OCI-LY7 (cell line): ENCODE measurements around the gene RNF114. TPM values are rescaled to one million over a fixed set of nuclear protein-coding genes. Genes with fewer than 3 reads are reported as not detected.
A peak's percentile ranks its signal among the peaks of the same experiment; 100 is the strongest.

ENCODE experiments used
- Bru-seq: library from RNA; stranded (reverse); fragments of 400-500 nt; gene quantifications from one replicate; lab custom pipeline; 2021; lab: Mats Ljungman, UMichigan
- BruChase-seq, 2 experiments: library from RNA; stranded (reverse); fragments of 400-500 nt; gene quantifications; one replicate each; lab custom pipeline; 2021; lab: Mats Ljungman, UMichigan
- BruUV-seq: library from RNA; stranded (reverse); fragments of 400-500 nt; replicated peaks from 2 replicates; lab custom pipeline; 2021; lab: Mats Ljungman, UMichigan
- CTCF ChIA-PET: fragments of 300-600 bp; sonication (Branson Sonifier 250); formaldehyde crosslinking; loops from one replicate; lab custom pipeline; 2022; ENCODE audit warnings: antibody characterized with exemption; ENCODE audit not compliant: unreplicated experiment; lab: Charles Lee
- POLR2A ChIA-PET: fragments of 300-600 bp; sonication (Branson Sonifier 250); formaldehyde crosslinking; loops from one replicate; lab custom pipeline; 2022; ENCODE audit warnings: antibody characterized with exemption; lab: Charles Lee
- DNase-seq: peaks from one replicate; pipeline ENCODE4 v3.0.0-alpha.2; 2015; ENCODE audit warnings: low spot score
- H2AFZ ChIP-seq: fragments of 200-600 bp; sonication (generic), shearing (Covaris generic); 2 replicates; pipeline ENCODE4 v1.6.1; 2014; ENCODE audit warnings: mild to moderate bottlenecking, antibody characterized with exemption, low read length, moderate library complexity
- H3K27ac ChIP-seq: fragments of 200-600 bp; sonication (generic); 2 replicates; pipeline ENCODE4 v1.5.1; 2014; ENCODE audit warnings: mixed run types, low read depth, mild to moderate bottlenecking, moderate library complexity, low read length, inconsistent platforms; ENCODE audit not compliant: poor library complexity, severe bottlenecking
- H3K36me3 ChIP-seq: fragments of 200-600 bp; sonication (generic); 2 replicates; pipeline ENCODE4 v1.6.1; 2014; ENCODE audit warnings: mild to moderate bottlenecking, antibody characterized with exemption, low read length, moderate library complexity, mixed read lengths; ENCODE audit not compliant: insufficient read depth
- H3K4me1 ChIP-seq: fragments of 200-600 bp; sonication (generic); 2 replicates; pipeline ENCODE4 v1.5.1; 2014; ENCODE audit warnings: mild to moderate bottlenecking, low read length; ENCODE audit not compliant: insufficient read depth, poor library complexity, severe bottlenecking
- H3K4me2 ChIP-seq: fragments of 200-600 bp; sonication (generic); 2 replicates; pipeline ENCODE4 v1.6.1; 2014; ENCODE audit warnings: mild to moderate bottlenecking, low read length
- H3K4me3 ChIP-seq: fragments of 200-600 bp; sonication (generic); 2 replicates; pipeline ENCODE4 v1.5.1; 2014; ENCODE audit warnings: mild to moderate bottlenecking, low read depth, low read length; ENCODE audit not compliant: poor library complexity, severe bottlenecking
- H3K79me2 ChIP-seq: fragments of 200-600 bp; sonication (generic); 2 replicates; pipeline ENCODE4 v1.6.1; 2016; ENCODE audit warnings: low read depth, mild to moderate bottlenecking, low read length, moderate library complexity, mixed read lengths; ENCODE audit not compliant: insufficient read depth
- H3K9me2 ChIP-seq: fragments of 200-600 bp; sonication (generic); 2 replicates; pipeline ENCODE4 v1.6.1; 2016; ENCODE audit warnings: mild to moderate bottlenecking, low read length, mixed read lengths; ENCODE audit not compliant: insufficient read depth
- H3K9me3 ChIP-seq: fragments of 200-600 bp; sonication (generic); 2 replicates; pipeline ENCODE4 v1.6.1; 2014; ENCODE audit warnings: mild to moderate bottlenecking, mixed run types, low read length, mixed read lengths
- H4K20me1 ChIP-seq: fragments of 200-600 bp; sonication (generic); 2 replicates; pipeline ENCODE4 v1.6.1; 2014; ENCODE audit warnings: mild to moderate bottlenecking, antibody characterized with exemption, low read length, moderate library complexity, mixed read lengths; ENCODE audit not compliant: insufficient read depth
- EZH2phosphoT487 ChIP-seq: fragments of 200-600 bp; sonication (generic); IDR thresholded peaks from 2 replicates; pipeline ENCODE4 v1.6.1; 2018; ENCODE audit warnings: low read depth, borderline replicate concordance, mild to moderate bottlenecking, mixed run types, antibody characterized with exemption, low read length, moderate library complexity, mixed read lengths
- intact Hi-C: fragments of 100-400 bp; cut with micrococcal nuclease; formaldehyde crosslinking; loops from one replicate; pipeline ENCODE4 v1.10.0; 2022; ENCODE audit not compliant: unreplicated experiment
- long read RNA-seq: library from polyadenylated mRNA; stranded (forward); transcript quantifications from one replicate; pipeline ENCODE4 v2.0.0, GENCODE V29; 2022
- total RNA-seq, 2 experiments: library from RNA; depleted of rRNA in 1 of 2; stranded (reverse); fragments of >200 nt in 1 of 2; shearing (Covaris generic) in 1 of 2; gene quantifications; 2 replicates each; pipeline ENCODE4 v1.2.3, GENCODE V29; 2014 to 2022
- TF ChIP-seq, protein P1 (sequence below): fragments of 200-600 bp; sonication (generic); conservative IDR thresholded peaks from 2 replicates; pipeline ENCODE4 v1.5.1; 2014; ENCODE audit warnings: mild to moderate bottlenecking, antibody characterized with exemption, low read length, moderate library complexity, mixed read lengths

RNF114 gene, protein sequence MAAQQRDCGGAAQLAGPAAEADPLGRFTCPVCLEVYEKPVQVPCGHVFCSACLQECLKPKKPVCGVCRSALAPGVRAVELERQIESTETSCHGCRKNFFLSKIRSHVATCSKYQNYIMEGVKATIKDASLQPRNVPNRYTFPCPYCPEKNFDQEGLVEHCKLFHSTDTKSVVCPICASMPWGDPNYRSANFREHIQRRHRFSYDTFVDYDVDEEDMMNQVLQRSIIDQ
- total RNA-seq (2014; rRNA removed; shearing (Covaris generic)) (48.4 and 51.9 TPM in 2 replicates), total RNA-seq (2022) (62.4 and 64.6 TPM in 2 replicates), Bru-seq, nascent RNA (percentile 76 among the genes with signal in this experiment), BruChase-seq, experiment 1, labeled RNA remaining after a 6-hour chase (percentile 78 among the genes with signal in this experiment), BruChase-seq, experiment 2, labeled RNA remaining after a 2-hour chase (percentile 89 among the genes with signal in this experiment)
- long read RNA-seq, transcript RNF114-201 (6 exons, 2,503 nt) = major isoform, 128 of 150 reads
- long read RNA-seq, partial matches to known transcripts = 5 of 150 reads
- long read RNA-seq, other reads (novel, unspliced or antisense) = 14 of 150 reads

DNA sequence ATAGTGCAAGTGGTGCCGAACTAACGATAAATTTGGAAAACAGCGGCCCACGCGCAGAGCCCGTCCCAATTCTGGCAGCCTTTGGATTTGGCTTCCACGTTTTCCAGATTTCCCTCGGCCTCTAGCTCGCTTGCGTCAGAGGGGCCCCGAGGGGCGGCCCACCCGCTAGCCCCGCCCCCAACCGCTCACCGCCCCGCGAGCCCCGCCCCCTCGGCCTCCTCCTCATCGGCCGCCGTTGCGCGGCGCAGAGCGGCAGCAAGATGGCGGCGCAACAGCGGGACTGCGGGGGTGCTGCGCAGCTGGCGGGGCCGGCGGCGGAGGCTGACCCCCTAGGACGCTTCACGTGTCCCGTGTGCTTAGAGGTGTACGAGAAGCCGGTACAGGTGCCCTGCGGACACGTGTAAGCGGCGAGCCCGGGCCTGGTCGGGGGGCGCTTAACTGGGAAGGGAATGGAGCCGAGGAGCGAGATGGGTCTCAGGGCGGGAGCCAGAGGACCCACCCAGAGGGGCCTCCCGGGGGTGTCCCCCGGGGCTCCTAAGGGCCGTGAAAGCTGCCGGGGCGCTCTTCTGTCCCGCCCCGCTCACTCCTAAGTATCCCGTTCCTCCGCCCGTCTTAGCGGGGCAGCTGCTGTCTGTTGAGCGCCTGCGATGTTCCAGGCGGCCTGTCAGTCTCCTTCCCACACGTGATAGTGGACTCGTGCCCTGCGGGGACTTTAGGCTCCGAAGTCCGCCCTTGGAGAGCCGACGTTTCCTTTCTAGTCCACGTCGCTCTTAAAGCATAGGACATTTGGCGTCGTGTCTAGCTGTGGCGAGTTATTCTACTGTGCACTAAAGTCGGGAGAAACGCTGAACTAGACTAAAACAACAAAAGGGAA is at the start of gene RNF114:
TSS of gene RNF114 (plus strand) at position 245 of the 874 bp plus-strand sequence. CDS start at position 261, 16 bp downstream.
- Histone ChIP-seq H3K4me3 (peak within 1 kb of the TSS; percentile 86), H3K4me1 (peaks cover 52% of the 10 kb centered on the region), H2AFZ (peak within 1 kb of the TSS; percentile 86), H3K9me3 (no peaks in the 10 kb centered on the region), H3K36me3 (peaks cover 21% of the 10 kb centered on the region), H3K4me2 (peak within 1 kb of the TSS; percentile 96), H3K9me2 (no peaks in the 10 kb centered on the region), H4K20me1 (peaks cover 16% of the 10 kb centered on the region; the same call in 1 of the 2 replicates), H3K79me2 (peaks cover 42% of the 10 kb centered on the region), H3K27ac (peak within 1 kb of the TSS; percentile 41)
- peak; percentile 96 for DNase-seq
- no TSS peak for BruUV-seq
- CTCF ChIA-PET = interaction anchor here (1.2 kb wide), 1 partner anchor 20 kb away, joined by 3 read pairs; no protein-coding TSS in a partner anchor
- intact Hi-C loops = loop anchor here (1.0 to 5.0 kb wide), 2 partner anchors 21 to 216 kb away; partner anchors contain the start of genes PEDS1 and SPATA2
- POLR2A ChIA-PET = interaction anchor here (0.8 to 1.9 kb wide), 9 partner anchors 9 to 310 kb away, joined by 3 to 12 read pairs (median 3); partner anchors contain the start of gene SPATA2
- TF ChIP-seq, protein P1, sequence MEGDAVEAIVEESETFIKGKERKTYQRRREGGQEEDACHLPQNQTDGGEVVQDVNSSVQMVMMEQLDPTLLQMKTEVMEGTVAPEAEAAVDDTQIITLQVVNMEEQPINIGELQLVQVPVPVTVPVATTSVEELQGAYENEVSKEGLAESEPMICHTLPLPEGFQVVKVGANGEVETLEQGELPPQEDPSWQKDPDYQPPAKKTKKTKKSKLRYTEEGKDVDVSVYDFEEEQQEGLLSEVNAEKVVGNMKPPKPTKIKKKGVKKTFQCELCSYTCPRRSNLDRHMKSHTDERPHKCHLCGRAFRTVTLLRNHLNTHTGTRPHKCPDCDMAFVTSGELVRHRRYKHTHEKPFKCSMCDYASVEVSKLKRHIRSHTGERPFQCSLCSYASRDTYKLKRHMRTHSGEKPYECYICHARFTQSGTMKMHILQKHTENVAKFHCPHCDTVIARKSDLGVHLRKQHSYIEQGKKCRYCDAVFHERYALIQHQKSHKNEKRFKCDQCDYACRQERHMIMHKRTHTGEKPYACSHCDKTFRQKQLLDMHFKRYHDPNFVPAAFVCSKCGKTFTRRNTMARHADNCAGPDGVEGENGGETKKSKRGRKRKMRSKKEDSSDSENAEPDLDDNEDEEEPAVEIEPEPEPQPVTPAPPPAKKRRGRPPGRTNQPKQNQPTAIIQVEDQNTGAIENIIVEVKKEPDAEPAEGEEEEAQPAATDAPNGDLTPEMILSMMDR = no peak
- no peak for TF ChIP-seq EZH2phosphoT487

DNA sequence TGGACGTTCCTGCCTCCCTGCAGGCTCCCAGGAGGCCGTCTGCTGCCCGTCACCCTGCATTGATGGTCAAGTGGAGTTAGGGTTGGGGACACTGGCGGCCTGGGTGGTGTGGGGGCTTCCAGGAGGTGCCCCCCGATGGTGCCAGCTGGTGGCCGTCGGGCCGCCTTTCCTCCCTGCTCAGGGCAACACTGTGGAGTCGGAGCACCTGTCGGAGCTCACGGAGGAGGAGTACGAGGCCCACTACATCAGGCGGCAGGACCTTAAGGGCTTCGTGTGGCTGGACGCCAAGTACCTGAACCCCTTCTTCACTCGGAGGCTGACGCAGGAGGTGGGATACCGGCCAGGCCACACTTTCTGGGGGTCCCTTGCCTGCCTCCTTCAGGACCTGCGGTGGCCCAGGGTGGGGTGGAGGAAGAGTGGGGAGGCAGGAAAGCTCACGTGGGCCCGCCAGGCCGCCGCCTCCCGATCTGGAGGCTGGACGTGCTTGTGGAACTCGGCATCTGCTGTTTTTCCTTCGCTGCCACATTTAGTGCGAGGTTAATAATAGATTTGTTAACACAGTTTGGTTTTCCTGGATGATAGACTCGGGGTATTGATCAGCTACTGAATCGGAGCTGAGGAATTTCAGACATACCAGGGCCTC is 49.5 kb upstream of the RNF114 start:
- TF ChIP-seq, protein P1 = no peak
- no peak for TF ChIP-seq EZH2phosphoT487
- Histone ChIP-seq H3K4me3 (no peak overlapping the region), H2AFZ (no peak overlapping the region), H4K20me1 (no peaks in the 10 kb centered on the region), H3K79me2 (no peaks in the 10 kb centered on the region), H3K4me2 (no peak overlapping the region), H3K9me2 (no peaks in the 10 kb centered on the region), H3K27ac (no peak overlapping the region), H3K9me3 (no peaks in the 10 kb centered on the region), H3K36me3 (peaks cover 42% of the 10 kb centered on the region; the same call in 1 of the 2 replicates), H3K4me1 (peaks cover 5% of the 10 kb centered on the region)
- intact Hi-C loops = loop anchor here (5.0 kb wide), 1 partner anchor 41 kb away; no protein-coding TSS in a partner anchor
- no TSS peak for BruUV-seq
- POLR2A ChIA-PET = interaction anchor here (0.9 kb wide), 1 partner anchor 318 kb away, joined by 3 read pairs; no protein-coding TSS in a partner anchor
- CTCF ChIA-PET = interaction anchor here (0.6 to 1.3 kb wide), 3 partner anchors 13 to 275 kb away, joined by 3 to 7 read pairs (median 4); no protein-coding TSS in a partner anchor
- DNase-seq = no peak
